ENCODE results near the gene PTGFR. TPM values are rescaled to one million over a fixed set of nuclear protein-coding genes. Genes with fewer than 3 reads are reported as not detected.

PTGFR gene
- total and polyA plus RNA-seq, 4 donors: 0.05 to 0.67 (median 0.40) TPM

GRCh38 chr1:78586572-78586971 is 95.8 kb downstream of the PTGFR start:
- Histone ChIP-seq H3K4me1 (ENCODE audit: control insufficient read depth in 4 of 4, insufficient read depth in 4 of 4, low read length in 3 of 4) (no peaks in the 10 kb centered on the region), H3K27ac (ENCODE audit: low read depth in 1 of 2, low read length in 2 of 2) (no peak overlapping the region)
- 77% methylated on average over 1 of the region's 1 CpG for WGBS

More at GRCh38 chr1:78586572-78586971, 95.8 kb downstream of the PTGFR start:
- no peaks in the 10 kb centered on the region for H3K9me3 ChIP-seq (ENCODE audit: control insufficient read depth in 4 of 4, low read length in 3 of 4)
- no peaks in the 10 kb centered on the region for H3K27me3 ChIP-seq (ENCODE audit: control insufficient read depth in 4 of 4, insufficient read depth in 4 of 4, low read length in 3 of 4)
- no peak for DNase-seq (ENCODE audit: low spot score)
- H3K36me3 ChIP-seq (ENCODE audit: control insufficient read depth in 4 of 4, insufficient read depth in 3 of 4, low read depth in 1 of 4, low read length in 3 of 4): no peaks in the 10 kb centered on the region
- no peak overlapping the region for H3K4me3 ChIP-seq (ENCODE audit: low read depth in 1 of 3, low read length in 3 of 3)
- no peak overlapping the region for H3K9ac ChIP-seq (ENCODE audit: low read depth in 1 of 2, low read length in 2 of 2)
- no peak for TF ChIP-seq ZBTB33 (IDR thresholded peaks at IDR 0.05)
- no peak for TF ChIP-seq EGR1 (IDR thresholded peaks at IDR 0.05; ENCODE audit: low read depth in 2 of 2)
- TF ChIP-seq REST (IDR thresholded peaks at IDR 0.05): no peak
- no peak for TF ChIP-seq RXRA (IDR thresholded peaks at IDR 0.05)
- no peak for TF ChIP-seq GABPA (IDR thresholded peaks at IDR 0.05 in 1 of 2, conservative IDR thresholded peaks at IDR 0.05 in 1 of 2)
- no peak for TF ChIP-seq ATF3 (IDR thresholded peaks at IDR 0.05)
- TF ChIP-seq MAX (IDR thresholded peaks at IDR 0.05): no peak
- TF ChIP-seq FOXA2 (IDR thresholded peaks at IDR 0.05): no peak
- TF ChIP-seq NR2F2 (IDR thresholded peaks at IDR 0.05): no peak
- TF ChIP-seq TAF1 (conservative IDR thresholded peaks at IDR 0.05): no peak
- TF ChIP-seq CTCF (IDR thresholded peaks at IDR 0.05; ENCODE audit: low read depth, low read length, missing input control): no peak
- TF ChIP-seq RAD21 (IDR thresholded peaks at IDR 0.05): no peak
- no peak for TF ChIP-seq SP1 (IDR thresholded peaks at IDR 0.05)
- no peak for TF ChIP-seq JUND (IDR thresholded peaks at IDR 0.05)
- no peak for TF ChIP-seq YY1 (IDR thresholded peaks at IDR 0.05)
- no peak for TF ChIP-seq FOXA1 (IDR thresholded peaks at IDR 0.05)
- no peak for TF ChIP-seq HNF4G (IDR thresholded peaks at IDR 0.05)
- no peak for TF ChIP-seq HNF4A (conservative IDR thresholded peaks at IDR 0.05)
